Activated CD4-positive, alpha-beta T cell treated with anti-CD3 and anti-CD28 coated beads, Interleukin-2, amount 10 ng/mL, durations not matched to agents 24 days and 14 days (primary cell): ENCODE results near the gene HCFC2. TPM values are rescaled to one million over a fixed set of nuclear protein-coding genes. Genes with fewer than 3 reads are reported as not detected.

Experiments used
- DNase-seq: peaks from one replicate; pipeline ENCODE4 v3.0.0; 2022
- H3K27ac Mint-ChIP-seq: one replicate; pipeline ENCODE4 v1.8.0; 2022; ENCODE audit warnings: mild to moderate bottlenecking, mixed read lengths
- H3K27me3 Mint-ChIP-seq: one replicate; pipeline ENCODE4 v1.8.0; 2022; ENCODE audit warnings: mixed read lengths
- H3K36me3 Mint-ChIP-seq: one replicate; pipeline ENCODE4 v1.8.0; 2022; ENCODE audit warnings: low read depth, mild to moderate bottlenecking, mixed read lengths
- H3K4me1 Mint-ChIP-seq: one replicate; pipeline ENCODE4 v1.8.0; 2021; ENCODE audit warnings: mixed read lengths
- H3K4me3 Mint-ChIP-seq: one replicate; pipeline ENCODE4 v1.8.0; 2022; ENCODE audit warnings: mild to moderate bottlenecking, moderate library complexity, mixed read lengths
- H3K9me3 Mint-ChIP-seq: one replicate; pipeline ENCODE4 v1.8.0; 2021; ENCODE audit warnings: mixed read lengths
- intact Hi-C: fragments of 100-400 bp; cut with micrococcal nuclease; formaldehyde crosslinking; loops from one replicate; pipeline ENCODE4 v1.15.1; 2023
- total RNA-seq: library from RNA; stranded (reverse); gene quantifications from 2 replicates; pipeline ENCODE4 v1.2.3, GENCODE V29; 2022

Gene HCFC2
- total RNA-seq, 1 donor from 2014 or later = 8.2 TPM

GRCh38 chr12:104048811-104049210, 15.5 kb upstream of the HCFC2 start:
- H3K4me3 Mint-ChIP-seq = no peak overlapping the region
- intact Hi-C loops = no loop called here
- DNase-seq = no peak
- peaks cover 4% of the 10 kb centered on the region for H3K9me3 Mint-ChIP-seq
- H3K4me1 Mint-ChIP-seq = peaks cover 4% of the 10 kb centered on the region
- peaks cover 57% of the 10 kb centered on the region for H3K27me3 Mint-ChIP-seq
- no peak overlapping the region for H3K27ac Mint-ChIP-seq
- H3K36me3 Mint-ChIP-seq = no peaks in the 10 kb centered on the region

GRCh38 chr12:104049278-104049902, 14.9 kb upstream of the HCFC2 start:
- H3K27me3 Mint-ChIP-seq = peaks cover 56% of the 10 kb centered on the region
- peaks cover 4% of the 10 kb centered on the region for H3K4me1 Mint-ChIP-seq
- no peaks in the 10 kb centered on the region for H3K9me3 Mint-ChIP-seq
- H3K27ac Mint-ChIP-seq = no peak overlapping the region
- no peak for DNase-seq
- intact Hi-C loops = no loop called here
- H3K4me3 Mint-ChIP-seq = no peak overlapping the region
- no peaks in the 10 kb centered on the region for H3K36me3 Mint-ChIP-seq

GRCh38 chr12:104049903-104050356, 14.4 kb upstream of the HCFC2 start, which contains the start of gene GLT8D2:
TSS of gene GLT8D2 (minus strand) at chr12:104050187. CDS start at chr12:104019648, 30,539 bp downstream.
- Mint-ChIP-seq H3K4me1 (peaks cover 4% of the 10 kb centered on the region), H3K9me3 (no peaks in the 10 kb centered on the region), H3K4me3 (peak within 1 kb of the TSS; percentile 47), H3K36me3 (no peaks in the 10 kb centered on the region), H3K27me3 (peaks cover 56% of the 10 kb centered on the region), H3K27ac (no peak within 1 kb of the TSS)
- DNase-seq = peak; percentile 64
- intact Hi-C loops = no loop called here

- Mint-ChIP-seq H3K27ac (no peak overlapping the region), H3K36me3 (no peaks in the 10 kb centered on the region), H3K4me1 (peaks cover 4% of the 10 kb centered on the region), H3K27me3 (peaks cover 55% of the 10 kb centered on the region), H3K4me3 (no peak overlapping the region), H3K9me3 (no peaks in the 10 kb centered on the region)
- intact Hi-C loops = no loop called here
- DNase-seq = no peak
Observed at GRCh38 chr12:104050436-104050835, 13.9 kb upstream of the HCFC2 start.

GRCh38 chr12:104054681-104055346, 9.5 kb upstream of the HCFC2 start:
- no peaks in the 10 kb centered on the region for H3K36me3 Mint-ChIP-seq
- no peaks in the 10 kb centered on the region for H3K9me3 Mint-ChIP-seq
- intact Hi-C loops = no loop called here
- no peak overlapping the region for H3K27ac Mint-ChIP-seq
- H3K27me3 Mint-ChIP-seq = peaks cover 69% of the 10 kb centered on the region
- peaks cover 5% of the 10 kb centered on the region for H3K4me1 Mint-ChIP-seq
- DNase-seq = no peak
- no peak overlapping the region for H3K4me3 Mint-ChIP-seq

- intact Hi-C loops = no loop called here
- no peak overlapping the region for H3K27ac Mint-ChIP-seq
- DNase-seq = no peak
- H3K4me1 Mint-ChIP-seq = peaks cover 6% of the 10 kb centered on the region
- H3K4me3 Mint-ChIP-seq = no peak overlapping the region
- H3K36me3 Mint-ChIP-seq = no peaks in the 10 kb centered on the region
- no peaks in the 10 kb centered on the region for H3K9me3 Mint-ChIP-seq
- peaks cover 69% of the 10 kb centered on the region for H3K27me3 Mint-ChIP-seq
Observed at GRCh38 chr12:104055686-104056388, 8.5 kb upstream of the HCFC2 start.

- Mint-ChIP-seq H3K27me3 (peaks cover 72% of the 10 kb centered on the region), H3K4me1 (peaks cover 6% of the 10 kb centered on the region), H3K9me3 (no peaks in the 10 kb centered on the region), H3K36me3 (no peaks in the 10 kb centered on the region), H3K4me3 (no peak overlapping the region), H3K27ac (no peak overlapping the region)
- no peak for DNase-seq
- intact Hi-C loops = no loop called here
Observed at GRCh38 chr12:104056419-104056972, 7.8 kb upstream of the HCFC2 start.

- peak; percentile 65 for DNase-seq
- intact Hi-C loops = loop anchor here (1.0 kb wide), 1 partner anchor 52 kb away; no protein-coding TSS in a partner anchor
- peaks cover 6% of the 10 kb centered on the region for H3K4me1 Mint-ChIP-seq
- no peaks in the 10 kb centered on the region for H3K36me3 Mint-ChIP-seq
- no peak overlapping the region for H3K27ac Mint-ChIP-seq
- H3K4me3 Mint-ChIP-seq = no peak overlapping the region
- peaks cover 71% of the 10 kb centered on the region for H3K27me3 Mint-ChIP-seq
- no peaks in the 10 kb centered on the region for H3K9me3 Mint-ChIP-seq
Observed at GRCh38 chr12:104057771-104058197, 6.5 kb upstream of the HCFC2 start.

- Mint-ChIP-seq H3K27ac (no peak overlapping the region), H3K27me3 (peaks cover 68% of the 10 kb centered on the region), H3K4me3 (no peak overlapping the region), H3K36me3 (no peaks in the 10 kb centered on the region), H3K4me1 (peaks cover 7% of the 10 kb centered on the region), H3K9me3 (no peaks in the 10 kb centered on the region)
- no peak for DNase-seq
- intact Hi-C loops = no loop called here
Observed at GRCh38 chr12:104058802-104059201, 5.5 kb upstream of the HCFC2 start.

- intact Hi-C loops = loop anchor here (5.0 kb wide), 2 partner anchors 183 to 227 kb away; no protein-coding TSS in a partner anchor
- H3K4me3 Mint-ChIP-seq = no peak overlapping the region
Observed at GRCh38 chr12:104059963-104060362, 4.4 kb upstream of the HCFC2 start.

GRCh38 chr12:104060791-104061190, 3.5 kb upstream of the HCFC2 start:
- Mint-ChIP-seq H3K4me1 (peaks cover 15% of the 10 kb centered on the region), H3K27me3 (peaks cover 54% of the 10 kb centered on the region), H3K4me3 (no peak overlapping the region), H3K36me3 (no peaks in the 10 kb centered on the region), H3K27ac (no peak overlapping the region), H3K9me3 (no peaks in the 10 kb centered on the region)
- no peak for DNase-seq
- intact Hi-C loops = loop anchor here (5.0 kb wide), 2 partner anchors 183 to 227 kb away; no protein-coding TSS in a partner anchor

More at GRCh38 chr12:104059963-104060362, 4.4 kb upstream of the HCFC2 start:
- Mint-ChIP-seq H3K27me3 (peaks cover 59% of the 10 kb centered on the region), H3K36me3 (no peaks in the 10 kb centered on the region), H3K9me3 (no peaks in the 10 kb centered on the region), H3K4me1 (peaks cover 8% of the 10 kb centered on the region), H3K27ac (no peak overlapping the region)
- DNase-seq = no peak

- no peak overlapping the region for H3K27ac Mint-ChIP-seq
- H3K4me1 Mint-ChIP-seq = peaks cover 20% of the 10 kb centered on the region
- no peaks in the 10 kb centered on the region for H3K9me3 Mint-ChIP-seq
- DNase-seq = no peak
- H3K27me3 Mint-ChIP-seq = peaks cover 33% of the 10 kb centered on the region
- intact Hi-C loops = loop anchor here (1.0 to 5.0 kb wide), 7 partner anchors 21 to 224 kb away; partner anchors contain the start of genes HSP90B1, NFYB, NT5DC3 and TDG
- H3K36me3 Mint-ChIP-seq = peaks cover 10% of the 10 kb centered on the region
- peak overlapping the region; percentile 98 for H3K4me3 Mint-ChIP-seq
Observed at GRCh38 chr12:104063712-104064030, 660 bp upstream of the HCFC2 start.

- DNase-seq = peak; percentile 70
- H3K9me3 Mint-ChIP-seq = no peaks in the 10 kb centered on the region
- intact Hi-C loops = loop anchor here (1.0 to 5.0 kb wide), 7 partner anchors 19 to 224 kb away; partner anchors contain the start of genes HSP90B1, NFYB, NT5DC3 and TDG
Observed at GRCh38 chr12:104064842-104065427, 604 bp downstream of the HCFC2 start.

More at GRCh38 chr12:104064842-104065427, 604 bp downstream of the HCFC2 start:
- Mint-ChIP-seq H3K4me3 (peak overlapping the region; percentile 98), H3K27me3 (peaks cover 23% of the 10 kb centered on the region), H3K27ac (peak overlapping the region; percentile 72), H3K36me3 (peaks cover 17% of the 10 kb centered on the region), H3K4me1 (peaks cover 18% of the 10 kb centered on the region)
